ENCODE results near the gene FFAR3.

FFAR3 gene

GRCh38 chr19:35309481-35310279 is 48.6 kb upstream of the FFAR3 start (continued):
- TF ChIP-seq CTCF (tag by site-specific recombination; IDR thresholded peaks at IDR 0.05): no peak

- H3K36me3 ChIP-seq (ENCODE audit: control insufficient read depth in 2 of 2, insufficient read depth in 1 of 2, low read length in 2 of 2): no peaks in the 10 kb centered on the region
- CTCF ChIA-PET: interaction anchor here (0.5 to 0.7 kb wide), 2 partner anchors 62 to 91 kb away, joined by 3 read pairs; no protein-coding TSS in a partner anchor
- POLR2A ChIA-PET: no interaction called here
- no peaks in the 10 kb centered on the region for H3K4me1 ChIP-seq (ENCODE audit: control insufficient read depth, insufficient read depth, low read length)
- no peak for TF ChIP-seq ZNF148 (tag by site-specific recombination; IDR thresholded peaks at IDR 0.05; ENCODE audit: borderline replicate concordance)
- TF ChIP-seq YY2 (tag by site-specific recombination; IDR thresholded peaks at IDR 0.05): no peak
- no peak for TF ChIP-seq KLF17 (tag by site-specific recombination; IDR thresholded peaks at IDR 0.05)
- no peak for TF ChIP-seq ZNF433 (tag by site-specific recombination; IDR thresholded peaks at IDR 0.05; ENCODE audit: low read depth)
- no peak for TF ChIP-seq CTCF (tag by site-specific recombination; IDR thresholded peaks at IDR 0.05)
- TF ChIP-seq MEIS1 (CRISPR knock-in tag; IDR thresholded peaks at IDR 0.05; ENCODE audit: borderline replicate concordance): no peak
- no peak for TF ChIP-seq ZNF600 (tag by site-specific recombination; IDR thresholded peaks at IDR 0.05)
- no peak for TF ChIP-seq ZBTB7A (tag by site-specific recombination; IDR thresholded peaks at IDR 0.05; ENCODE audit: low read depth)
- no peak for TF ChIP-seq ZNF2 (tag by site-specific recombination; IDR thresholded peaks at IDR 0.05)
- TF ChIP-seq ZBTB21 (tag by site-specific recombination; IDR thresholded peaks at IDR 0.05): no peak
- no peak for TF ChIP-seq AEBP2 (tag by site-specific recombination; IDR thresholded peaks at IDR 0.05; ENCODE audit: borderline replicate concordance)
- TF ChIP-seq ZNF24 (tag by site-specific recombination; IDR thresholded peaks at IDR 0.05): no peak
- TF ChIP-seq ZNF571 (tag by site-specific recombination; IDR thresholded peaks at IDR 0.05): no peak
- no peak for TF ChIP-seq ZNF76 (tag by site-specific recombination; IDR thresholded peaks at IDR 0.05; ENCODE audit: borderline replicate concordance, low read depth)
- no peak for TF ChIP-seq SCRT1 (tag by site-specific recombination; IDR thresholded peaks at IDR 0.05; ENCODE audit: borderline replicate concordance)
- no peak for TF ChIP-seq ZNF248 (tag by site-specific recombination; IDR thresholded peaks at IDR 0.05)
- TF ChIP-seq KLF7 (tag by site-specific recombination; IDR thresholded peaks at IDR 0.05; ENCODE audit: borderline replicate concordance): no peak
- no peak overlapping the region for H3K27ac ChIP-seq (ENCODE audit: extremely low read depth, low read depth, low read length)
- no peaks in the 10 kb centered on the region for H3K9me3 ChIP-seq (ENCODE audit: control insufficient read depth, insufficient read depth, low read depth, low read length)
- no peak overlapping the region for H3K4me3 ChIP-seq (ENCODE audit: low read depth, low read length)
These were observed 47.9 kb upstream of the FFAR3 start for GRCh38 chr19:35310331-35310730.

Data from HEK293 (cell line).